Endothelial cell (in vitro differentiated cells): ENCODE results near the gene VWA2. TPM values are rescaled to one million over a fixed set of nuclear protein-coding genes. Genes with fewer than 3 reads are reported as not detected.

ENCODE experiments used
- DNase-seq: peaks from one replicate; pipeline ENCODE4 v3.0.0; 2021; ENCODE audit warnings: low spot score
- H3K27ac Mint-ChIP-seq: one replicate; pipeline ENCODE4 v1.8.0; 2021; ENCODE audit warnings: mixed read lengths, inconsistent platforms; ENCODE audit not compliant: unreplicated experiment
- H3K27me3 Mint-ChIP-seq: one replicate; pipeline ENCODE4 v1.8.0; 2021; ENCODE audit warnings: mild to moderate bottlenecking, moderate library complexity, mixed read lengths, inconsistent platforms; ENCODE audit not compliant: unreplicated experiment
- H3K36me3 Mint-ChIP-seq: one replicate; pipeline ENCODE4 v1.8.0; 2021; ENCODE audit warnings: mild to moderate bottlenecking, low read depth, mixed read lengths, inconsistent platforms; ENCODE audit not compliant: unreplicated experiment
- H3K4me1 Mint-ChIP-seq: one replicate; pipeline ENCODE4 v1.8.0; 2021; ENCODE audit warnings: mild to moderate bottlenecking, mixed read lengths, inconsistent platforms; ENCODE audit not compliant: unreplicated experiment
- H3K4me3 Mint-ChIP-seq: one replicate; pipeline ENCODE4 v1.8.0; 2021; ENCODE audit warnings: mild to moderate bottlenecking, mixed read lengths, inconsistent platforms; ENCODE audit not compliant: unreplicated experiment
- H3K9me3 Mint-ChIP-seq: one replicate; pipeline ENCODE4 v1.8.0; 2021; ENCODE audit warnings: mixed read lengths, inconsistent platforms; ENCODE audit not compliant: unreplicated experiment
- total RNA-seq: library from RNA; stranded (reverse); fragmentation: NEBNext Ultra II Directional; extraction: Animal tissue kit (Norgen Biotek cat#: 25700); gene quantifications from one replicate; pipeline ENCODE4 v1.2.1, GENCODE V29; 2021; ENCODE audit not compliant: unreplicated experiment
- TF ChIP-seq, protein P1 (sequence below): fragments of 200-600 bp; sonication (generic); IDR thresholded peaks from one replicate; pipeline ENCODE4 v1.5.0; 2021; ENCODE audit warnings: antibody characterized with exemption; ENCODE audit not compliant: unreplicated experiment

VWA2 gene
- total RNA-seq, 1 donor from 2014 or later, result 2.4 TPM

DNA sequence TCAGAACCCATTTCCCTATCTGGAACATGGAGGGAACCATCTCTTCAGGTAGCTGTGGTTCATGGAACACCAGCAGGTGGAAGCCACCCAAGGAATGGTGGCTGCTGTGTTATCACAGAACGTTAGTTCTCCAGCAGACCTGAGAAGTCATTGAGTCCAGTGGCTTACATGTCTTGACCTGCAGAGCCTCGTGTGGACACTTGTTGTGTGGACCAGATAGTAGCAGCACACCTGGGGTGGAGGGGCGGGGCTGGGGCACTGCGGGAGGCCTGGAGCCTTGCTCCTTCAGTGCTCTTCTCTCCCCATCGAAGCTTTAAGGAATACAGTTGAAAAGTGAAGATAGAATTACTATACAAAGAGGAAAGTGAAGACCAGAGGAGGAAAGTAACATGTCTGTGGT is 42.4 kb downstream of the VWA2 start:
- no peak for DNase-seq
- H3K27ac Mint-ChIP-seq, result no peak overlapping the region

DNA sequence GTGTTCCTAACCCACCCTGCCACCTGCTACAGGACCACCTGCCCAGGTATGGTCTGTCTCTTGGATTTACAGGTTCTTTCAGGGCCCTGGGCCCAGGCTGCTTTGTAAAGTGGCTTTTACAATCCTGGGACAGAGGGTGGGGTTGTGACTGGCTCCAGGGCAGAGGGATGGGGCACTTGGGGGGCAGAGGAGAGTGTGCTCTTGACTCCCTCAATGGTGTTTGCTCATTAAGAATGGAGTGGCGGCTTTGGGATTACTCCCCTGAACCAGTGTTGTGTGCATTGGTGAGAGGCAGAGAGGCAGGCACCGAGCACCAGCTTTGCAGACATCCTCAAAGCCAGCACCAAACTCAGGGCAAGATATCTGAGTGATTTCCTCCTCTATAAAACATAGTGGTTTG is 43.5 kb downstream of the VWA2 start:
- no peak overlapping the region for H3K4me3 Mint-ChIP-seq
- no peak overlapping the region for H3K27ac Mint-ChIP-seq
- no peaks in the 10 kb centered on the region for H3K4me1 Mint-ChIP-seq
- H3K9me3 Mint-ChIP-seq, result no peaks in the 10 kb centered on the region
- no peak for DNase-seq
- TF ChIP-seq, protein P1, sequence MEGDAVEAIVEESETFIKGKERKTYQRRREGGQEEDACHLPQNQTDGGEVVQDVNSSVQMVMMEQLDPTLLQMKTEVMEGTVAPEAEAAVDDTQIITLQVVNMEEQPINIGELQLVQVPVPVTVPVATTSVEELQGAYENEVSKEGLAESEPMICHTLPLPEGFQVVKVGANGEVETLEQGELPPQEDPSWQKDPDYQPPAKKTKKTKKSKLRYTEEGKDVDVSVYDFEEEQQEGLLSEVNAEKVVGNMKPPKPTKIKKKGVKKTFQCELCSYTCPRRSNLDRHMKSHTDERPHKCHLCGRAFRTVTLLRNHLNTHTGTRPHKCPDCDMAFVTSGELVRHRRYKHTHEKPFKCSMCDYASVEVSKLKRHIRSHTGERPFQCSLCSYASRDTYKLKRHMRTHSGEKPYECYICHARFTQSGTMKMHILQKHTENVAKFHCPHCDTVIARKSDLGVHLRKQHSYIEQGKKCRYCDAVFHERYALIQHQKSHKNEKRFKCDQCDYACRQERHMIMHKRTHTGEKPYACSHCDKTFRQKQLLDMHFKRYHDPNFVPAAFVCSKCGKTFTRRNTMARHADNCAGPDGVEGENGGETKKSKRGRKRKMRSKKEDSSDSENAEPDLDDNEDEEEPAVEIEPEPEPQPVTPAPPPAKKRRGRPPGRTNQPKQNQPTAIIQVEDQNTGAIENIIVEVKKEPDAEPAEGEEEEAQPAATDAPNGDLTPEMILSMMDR, result no peak
- peaks cover 5% of the 10 kb centered on the region for H3K27me3 Mint-ChIP-seq
- no peaks in the 10 kb centered on the region for H3K36me3 Mint-ChIP-seq

More for the DNA sequence above, 42.4 kb downstream of the VWA2 start:
- H3K4me1 Mint-ChIP-seq, result no peaks in the 10 kb centered on the region
- no peaks in the 10 kb centered on the region for H3K9me3 Mint-ChIP-seq
- no peaks in the 10 kb centered on the region for H3K36me3 Mint-ChIP-seq
- peaks cover 5% of the 10 kb centered on the region for H3K27me3 Mint-ChIP-seq
- TF ChIP-seq, protein P1, result no peak
- no peak overlapping the region for H3K4me3 Mint-ChIP-seq

DNA sequence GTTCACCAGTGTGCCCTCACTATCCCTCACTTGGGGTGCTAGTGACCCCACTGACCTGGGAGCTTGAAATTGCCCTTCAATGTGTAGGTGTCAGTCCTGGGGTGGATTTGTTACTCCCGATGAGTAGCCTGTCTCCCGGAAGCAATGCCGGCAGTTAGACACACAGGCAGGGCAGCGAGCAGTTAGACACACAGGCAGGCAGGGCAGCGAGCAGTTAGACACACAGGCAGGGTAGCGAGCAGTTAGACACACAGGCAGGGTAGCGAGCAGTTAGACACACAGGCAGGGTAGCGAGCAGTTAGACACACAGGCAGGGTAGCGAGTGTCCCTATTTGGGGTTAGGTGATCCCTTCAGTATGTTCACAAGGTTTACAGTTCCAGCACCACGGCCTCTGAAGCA is 44.0 kb downstream of the VWA2 start:
- peaks cover under 1% of the 10 kb centered on the region for H3K4me1 Mint-ChIP-seq
- peaks cover 5% of the 10 kb centered on the region for H3K27me3 Mint-ChIP-seq
- H3K9me3 Mint-ChIP-seq, result no peaks in the 10 kb centered on the region
- no peaks in the 10 kb centered on the region for H3K36me3 Mint-ChIP-seq
- TF ChIP-seq, protein P1, result no peak
- H3K4me3 Mint-ChIP-seq, result no peak overlapping the region
- H3K27ac Mint-ChIP-seq, result no peak overlapping the region
- DNase-seq, result no peak

DNA sequence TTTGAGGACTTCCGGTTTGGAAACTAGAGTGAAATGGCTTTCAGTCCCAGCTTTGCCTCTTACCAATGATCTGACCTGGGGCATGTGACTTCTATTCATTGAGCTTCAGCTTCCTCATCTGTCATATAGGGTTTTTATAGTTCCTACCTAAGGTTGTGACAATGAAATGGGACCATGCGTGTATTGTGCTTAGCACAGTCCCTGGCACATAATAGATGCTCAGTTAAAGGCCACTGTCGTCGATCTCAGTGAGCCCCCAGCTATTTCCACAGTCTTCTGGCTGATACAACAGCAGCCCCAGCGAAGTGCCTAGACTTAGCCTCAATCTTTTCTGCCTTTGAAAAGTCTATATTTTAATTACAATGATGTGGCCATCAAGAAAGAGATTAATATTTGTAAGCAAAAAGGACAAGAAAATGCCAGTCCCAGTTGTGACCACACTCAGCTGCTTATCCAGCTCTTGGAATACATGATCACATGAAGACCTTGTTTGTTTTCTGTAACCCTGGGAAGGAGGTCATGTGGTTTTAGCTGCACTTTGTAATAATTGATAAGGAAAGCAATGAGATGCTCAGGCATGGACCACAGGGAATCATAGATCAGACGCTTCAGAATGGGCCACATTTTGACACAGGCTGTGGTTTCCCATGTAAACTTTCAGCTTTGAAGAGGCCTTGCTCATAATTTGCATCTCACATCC is 44.6 kb downstream of the VWA2 start:
- Mint-ChIP-seq H3K27ac (no peak overlapping the region), H3K4me1 (peaks cover 6% of the 10 kb centered on the region)

More for the DNA sequence above, 44.6 kb downstream of the VWA2 start:
- TF ChIP-seq, protein P1, result no peak
- H3K36me3 Mint-ChIP-seq, result no peaks in the 10 kb centered on the region
- H3K27me3 Mint-ChIP-seq, result peaks cover 5% of the 10 kb centered on the region
- no peak for DNase-seq
- no peaks in the 10 kb centered on the region for H3K9me3 Mint-ChIP-seq
- no peak overlapping the region for H3K4me3 Mint-ChIP-seq
